Measurements from ENCODE around the gene PNMA8B.
"Not testable (repeated sequence)": the region's sequence is repeated elsewhere in the genome, so short reads cannot be mapped to it uniquely, and the experiment has no call there.

Gene PNMA8B

DNA sequence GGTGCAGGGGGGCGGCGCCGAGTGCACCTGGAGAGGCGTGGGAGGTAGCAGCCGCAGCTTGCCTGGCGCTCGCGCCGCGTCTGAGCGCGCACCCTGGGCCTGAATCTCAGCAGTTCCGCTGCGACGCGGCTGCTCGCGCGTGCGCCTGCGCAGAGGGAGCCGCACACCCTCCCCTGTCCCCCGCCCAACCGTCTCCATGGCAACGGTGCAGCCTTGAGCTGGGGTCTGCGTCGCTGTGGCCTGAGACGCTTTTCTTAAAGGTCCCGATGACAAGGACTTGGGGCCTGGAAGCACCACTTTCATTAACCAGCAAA is at the start of gene PNMA8B:
TSS of gene PNMA8B (minus strand) at position 82 of the 314 bp plus-strand sequence. CDS start 402 bp downstream, outside the sequence.
- no peak within 1 kb of the TSS for H3K4me3 ChIP-seq (ENCODE audit: low read length)
- TF ChIP-seq ZNF274 (IDR thresholded peaks at IDR 0.05; ENCODE audit: low read depth, low read length) = no peak

DNA sequence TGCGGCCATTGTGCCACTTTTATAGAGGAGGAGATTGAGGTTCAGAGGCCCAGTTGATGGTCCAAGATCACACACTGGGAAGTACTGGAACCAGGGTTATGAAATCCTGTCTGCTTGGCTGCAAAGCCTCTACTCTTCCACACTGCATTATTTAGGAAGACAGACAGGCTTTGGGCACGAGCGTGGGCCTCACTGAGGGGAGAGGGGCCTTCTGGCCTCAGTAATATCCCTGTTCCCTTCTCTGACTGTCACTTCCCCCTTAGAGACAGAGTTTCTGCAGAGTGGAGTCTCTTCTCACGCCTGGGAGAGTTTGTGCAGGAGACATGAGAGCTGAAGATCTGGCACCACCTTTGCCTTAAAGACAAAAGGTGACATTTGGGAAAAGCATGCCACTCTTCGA is 49.0 kb upstream of the PNMA8B start:
- no peak for TF ChIP-seq ZNF274 (IDR thresholded peaks at IDR 0.05; ENCODE audit: low read depth, low read length)
- no peak overlapping the region for H3K4me3 ChIP-seq (ENCODE audit: low read length)

DNA sequence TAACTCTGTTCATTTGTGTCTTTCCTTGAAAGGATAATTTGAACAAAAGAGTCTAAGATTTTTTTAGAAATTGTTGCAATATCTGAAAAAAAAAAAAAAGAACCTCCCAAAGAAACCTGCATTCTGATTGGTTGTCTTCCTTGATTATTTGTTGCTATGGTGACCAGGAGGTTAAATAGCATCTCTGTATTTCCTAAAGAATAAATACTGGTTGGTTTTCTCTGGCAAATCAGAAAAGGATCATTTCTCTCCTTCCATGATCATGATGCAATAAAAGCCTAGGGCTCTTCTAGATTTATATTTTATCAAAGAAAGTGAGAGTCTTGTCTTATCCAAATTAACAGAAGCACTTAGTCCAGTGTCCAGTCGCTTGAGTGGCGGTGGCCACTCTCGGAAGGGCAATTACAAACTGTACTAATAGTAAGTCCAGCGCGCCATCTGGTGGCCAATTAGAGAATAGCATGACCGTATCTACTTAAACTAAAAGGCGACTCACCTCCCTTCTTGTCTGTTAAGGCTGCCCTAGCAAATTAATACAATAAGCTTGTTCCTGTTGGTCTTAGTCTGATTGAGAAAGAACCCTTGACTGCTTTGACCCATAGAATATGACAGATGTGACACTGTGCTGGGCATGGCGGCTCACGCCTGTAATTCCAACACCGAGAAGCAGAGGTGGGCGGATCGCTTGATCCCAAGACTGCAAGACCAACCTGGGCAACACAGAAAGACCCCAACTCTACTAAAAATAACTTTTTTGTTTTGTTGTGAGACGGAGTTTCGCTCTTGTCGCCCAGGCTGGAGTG is 47.0 kb upstream of the PNMA8B start:
- no peak overlapping the region for H3K4me3 ChIP-seq (ENCODE audit: low read length)
- no peak for TF ChIP-seq ZNF274 (IDR thresholded peaks at IDR 0.05; ENCODE audit: low read depth, low read length)

DNA sequence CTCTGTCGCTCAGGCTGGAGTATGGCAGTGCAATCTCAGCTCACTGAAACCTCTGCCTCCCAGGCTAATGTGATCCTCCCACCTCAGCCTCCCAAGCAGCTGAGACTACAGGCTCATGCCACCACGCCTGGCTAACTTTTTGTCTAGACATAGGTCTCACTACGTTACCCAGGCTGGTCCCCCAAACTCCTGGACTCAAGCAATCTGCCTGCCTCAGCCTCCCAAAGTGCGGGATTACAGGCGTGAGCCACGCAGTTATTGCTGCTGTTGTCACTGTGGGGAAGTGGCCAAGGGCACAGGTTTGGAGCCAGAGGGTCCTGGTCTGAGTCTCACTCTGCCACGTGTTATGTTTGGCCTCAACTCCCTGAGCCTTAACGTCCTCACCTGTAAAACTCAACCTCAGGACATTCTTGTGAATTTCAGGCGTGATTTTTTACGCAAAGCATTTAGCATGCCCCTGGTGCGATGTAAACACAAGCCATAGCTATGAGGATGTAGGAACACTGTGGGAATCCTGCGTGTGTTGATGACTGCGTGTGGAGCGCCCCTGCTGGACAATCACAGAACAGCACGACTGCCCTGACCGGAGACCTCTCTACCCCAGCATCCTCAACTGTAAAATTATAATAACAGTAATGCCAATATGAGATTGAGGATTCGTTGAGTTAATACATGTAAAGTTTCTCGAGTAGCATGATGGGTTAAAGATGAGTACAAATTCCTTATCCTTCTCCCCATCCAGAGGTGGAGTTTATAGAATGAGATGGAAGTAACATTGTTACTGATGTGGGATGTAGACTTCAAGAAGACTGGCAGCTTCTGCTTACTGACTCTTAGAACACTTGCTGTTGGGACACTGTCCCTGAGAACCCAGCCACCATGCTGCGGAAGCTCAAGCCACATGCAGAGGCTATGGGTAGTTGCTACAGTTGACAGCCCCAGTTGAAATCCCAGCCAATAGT is 41.8 kb upstream of the PNMA8B start:
- H3K4me3 ChIP-seq (ENCODE audit: low read length) = no peak overlapping the region
- TF ChIP-seq ZNF274 (IDR thresholded peaks at IDR 0.05; ENCODE audit: low read depth, low read length) = no peak

DNA sequence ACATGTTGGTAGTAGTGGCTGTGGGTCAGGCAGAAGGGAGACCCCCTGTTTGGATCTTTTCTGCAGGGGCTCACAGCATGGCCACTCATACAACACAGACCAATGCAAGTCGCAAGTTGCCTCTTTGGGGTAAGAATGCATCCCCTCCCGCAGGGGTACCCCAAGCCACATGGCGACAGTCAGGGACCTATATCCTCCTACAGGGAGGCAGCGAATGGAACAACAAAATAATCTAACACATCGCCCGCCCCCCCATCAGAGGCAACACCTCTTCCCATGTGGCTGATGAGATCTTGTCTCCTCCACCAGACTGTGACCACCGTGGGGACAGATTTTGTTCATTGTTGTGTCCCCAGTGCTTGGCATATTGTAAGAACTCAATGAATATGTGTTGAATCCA is 40.7 kb upstream of the PNMA8B start:
- no peak for TF ChIP-seq ZNF274 (IDR thresholded peaks at IDR 0.05; ENCODE audit: low read depth, low read length)
- no peak overlapping the region for H3K4me3 ChIP-seq (ENCODE audit: low read length)

GRCh38 chr19:46533621-46534081 is 38.0 kb upstream of the PNMA8B start:
- no peak for TF ChIP-seq ZNF274 (IDR thresholded peaks at IDR 0.05; ENCODE audit: low read depth, low read length)
- H3K4me3 ChIP-seq (ENCODE audit: low read length) = no peak overlapping the region

GRCh38 chr19:46533078-46533620 is 37.5 kb upstream of the PNMA8B start:
- H3K4me3 ChIP-seq (ENCODE audit: low read length) = no peak overlapping the region
- TF ChIP-seq ZNF274 (IDR thresholded peaks at IDR 0.05; ENCODE audit: low read depth, low read length) = no peak

DNA sequence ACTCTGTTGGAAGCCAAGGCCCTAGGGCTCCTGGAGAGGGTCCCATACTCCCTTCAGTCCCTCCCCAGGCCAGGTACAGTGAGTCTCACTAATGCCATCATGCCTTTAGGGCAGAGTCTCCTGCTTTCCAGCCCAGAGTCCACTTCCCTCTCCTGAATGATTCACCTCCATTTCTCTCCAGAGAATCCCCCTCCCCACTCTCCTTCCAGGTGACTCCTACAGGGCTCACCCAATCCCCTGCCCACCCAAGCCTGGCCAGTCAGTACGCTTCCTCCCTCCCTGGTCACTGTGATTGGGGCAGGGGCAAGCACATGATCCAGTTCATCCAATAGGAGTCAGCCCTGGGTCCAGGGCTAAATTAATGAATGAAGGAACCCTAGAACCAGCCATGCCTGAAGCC is 35.0 kb upstream of the PNMA8B start:
- TF ChIP-seq ZNF274 (IDR thresholded peaks at IDR 0.05; ENCODE audit: low read depth, low read length) = no peak
- H3K4me3 ChIP-seq (ENCODE audit: low read length) = no peak overlapping the region

GRCh38 chr19:46529622-46530451 is 34.2 kb upstream of the PNMA8B start:
- no peak for TF ChIP-seq ZNF274 (IDR thresholded peaks at IDR 0.05; ENCODE audit: low read depth, low read length)
- no peak overlapping the region for H3K4me3 ChIP-seq (ENCODE audit: low read length)

DNA sequence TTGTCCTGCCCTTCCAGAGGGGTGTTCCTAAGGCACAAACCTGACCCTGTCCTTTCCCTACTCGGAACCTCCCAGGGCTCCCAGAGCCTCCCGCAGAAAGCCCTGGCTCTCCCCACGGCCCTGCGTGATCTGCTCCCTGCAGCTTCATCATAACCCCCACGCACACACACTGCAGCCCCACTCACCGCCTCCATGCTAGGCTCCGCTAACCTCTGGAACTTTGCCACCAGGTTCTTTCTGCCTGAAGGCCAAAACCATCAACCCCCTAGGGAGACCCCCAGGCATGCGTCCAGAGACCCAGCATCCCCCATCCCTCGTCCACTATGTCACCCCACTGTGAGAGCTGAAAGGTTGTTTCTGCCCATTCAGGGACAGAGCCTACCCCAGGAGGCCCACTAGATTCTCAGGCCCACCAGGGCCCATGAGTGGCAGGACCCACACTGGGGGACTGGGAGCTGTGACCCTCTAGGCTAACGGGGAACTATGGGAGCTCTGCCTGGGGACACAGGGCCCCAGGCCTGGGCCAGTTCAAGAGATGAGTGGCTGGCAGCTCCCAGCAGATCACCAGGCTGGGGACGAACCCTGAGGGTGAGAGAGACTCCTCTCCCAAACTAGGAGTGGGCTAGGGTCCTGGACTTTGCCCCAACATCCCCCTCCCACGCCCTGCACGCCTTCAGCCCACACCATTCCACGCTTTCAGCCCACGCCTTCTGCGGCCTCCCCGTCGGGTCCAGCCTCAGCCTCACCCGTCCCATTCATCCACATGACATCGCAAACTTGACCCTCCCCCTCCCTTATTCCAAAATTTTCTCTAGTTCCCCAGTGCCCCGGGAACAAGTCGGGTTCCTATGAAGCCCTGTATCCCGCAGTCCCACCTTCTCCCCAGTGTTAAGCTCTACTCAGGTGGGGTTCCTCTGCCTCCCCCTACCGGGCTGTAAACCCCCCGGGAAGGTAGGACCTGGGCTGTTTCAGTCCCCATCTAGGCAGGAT is 33.2 kb upstream of the PNMA8B start:
- no peak for TF ChIP-seq ZNF274 (IDR thresholded peaks at IDR 0.05; ENCODE audit: low read depth, low read length)
- no peak overlapping the region for H3K4me3 ChIP-seq (ENCODE audit: low read length)

DNA sequence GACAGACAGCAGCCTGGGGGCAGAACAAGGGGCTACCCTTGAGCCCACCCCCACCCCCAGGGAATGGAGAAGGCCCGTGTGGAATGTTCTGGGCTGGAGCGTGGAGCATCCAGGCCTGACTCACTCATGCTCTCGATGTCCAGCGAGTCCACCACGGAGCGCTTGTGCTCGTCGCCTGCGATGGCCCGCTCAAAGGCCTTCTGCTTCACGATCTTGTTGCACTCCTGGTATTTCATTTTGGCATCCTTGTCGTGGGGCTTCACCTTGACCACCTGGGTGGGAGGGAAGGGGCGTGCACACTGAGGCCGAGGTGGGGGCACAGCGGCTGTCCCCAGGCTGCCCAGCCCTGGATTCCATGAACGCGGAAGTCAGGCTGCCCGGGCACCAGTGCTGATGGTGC is 31.1 kb upstream of the PNMA8B start:
- not testable (repeated sequence) for H3K4me3 ChIP-seq (ENCODE audit: low read length)

DNA sequence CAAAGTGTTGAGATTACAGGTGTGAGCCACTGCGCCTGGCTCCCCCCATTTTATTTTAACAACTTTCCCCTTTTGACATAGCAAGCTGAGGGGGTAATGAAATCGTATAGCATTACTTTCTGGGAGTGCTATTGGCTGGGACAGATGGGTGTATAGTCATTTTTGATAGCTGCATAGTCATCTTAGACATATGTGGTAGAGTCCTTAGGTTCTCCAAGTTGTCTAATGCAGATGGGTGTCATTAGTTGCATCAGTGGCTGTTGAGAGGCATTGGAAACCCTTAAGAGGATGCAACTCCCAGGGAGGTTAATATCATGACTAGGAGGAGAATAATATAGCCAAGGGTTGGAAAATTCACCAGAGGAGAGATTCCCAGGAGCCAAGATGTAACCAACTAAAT is 28.6 kb upstream of the PNMA8B start:
- no peak for TF ChIP-seq ZNF274 (IDR thresholded peaks at IDR 0.05; ENCODE audit: low read depth, low read length)
- H3K4me3 ChIP-seq (ENCODE audit: low read length) = no peak overlapping the region

- H3K4me3 ChIP-seq (ENCODE audit: low read length) = not testable (repeated sequence)
These were observed 27.3 kb upstream of the PNMA8B start for GRCh38 chr19:46522988-46523387.
